Fibroblast of lung (primary cell): Measurements from ENCODE around the gene SCFD2.

ENCODE experiments used
- EZH2 ChIP-seq: IDR thresholded peaks from 2 replicates; pipeline ENCODE4 v1.5.1; 2012; ENCODE audit warnings: low read length, control low read depth, mild to moderate bottlenecking; ENCODE audit errors: missing control alignments
- TF ChIP-seq, protein P1 (sequence below), 2 donors: IDR thresholded peaks in 1 of 2; conservative IDR thresholded peaks in 1 of 2; 1 replicate in 1 of 2; 2 replicates in 1 of 2; pipeline ENCODE4 v1.5.1; 2011 to 2012; ENCODE audit warnings: low read length in 2 of 2, control low read depth in 1 of 2, inconsistent platforms in 1 of 2, low read depth in 1 of 2, mild to moderate bottlenecking in 1 of 2

DNA sequence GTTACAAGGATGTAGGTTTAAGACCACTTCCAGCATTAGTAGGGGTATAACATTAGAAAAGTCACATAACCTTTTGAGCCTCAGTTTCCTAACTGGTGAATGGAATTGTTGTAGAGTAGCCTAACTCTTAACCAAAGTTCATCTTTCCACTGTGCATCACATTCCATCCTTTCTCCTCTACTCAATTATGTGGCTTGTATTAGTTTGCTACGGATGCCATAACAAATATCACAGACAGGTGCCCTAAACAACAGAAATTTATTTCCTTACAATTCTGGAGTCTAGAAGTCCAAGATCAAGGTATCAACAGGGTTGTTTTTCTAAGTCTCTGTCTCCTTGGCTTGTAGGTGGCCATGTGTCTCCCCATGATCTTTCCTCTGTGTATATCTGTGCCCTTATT, 271.8 kb downstream of the SCFD2 start:
- TF ChIP-seq, protein P1, sequence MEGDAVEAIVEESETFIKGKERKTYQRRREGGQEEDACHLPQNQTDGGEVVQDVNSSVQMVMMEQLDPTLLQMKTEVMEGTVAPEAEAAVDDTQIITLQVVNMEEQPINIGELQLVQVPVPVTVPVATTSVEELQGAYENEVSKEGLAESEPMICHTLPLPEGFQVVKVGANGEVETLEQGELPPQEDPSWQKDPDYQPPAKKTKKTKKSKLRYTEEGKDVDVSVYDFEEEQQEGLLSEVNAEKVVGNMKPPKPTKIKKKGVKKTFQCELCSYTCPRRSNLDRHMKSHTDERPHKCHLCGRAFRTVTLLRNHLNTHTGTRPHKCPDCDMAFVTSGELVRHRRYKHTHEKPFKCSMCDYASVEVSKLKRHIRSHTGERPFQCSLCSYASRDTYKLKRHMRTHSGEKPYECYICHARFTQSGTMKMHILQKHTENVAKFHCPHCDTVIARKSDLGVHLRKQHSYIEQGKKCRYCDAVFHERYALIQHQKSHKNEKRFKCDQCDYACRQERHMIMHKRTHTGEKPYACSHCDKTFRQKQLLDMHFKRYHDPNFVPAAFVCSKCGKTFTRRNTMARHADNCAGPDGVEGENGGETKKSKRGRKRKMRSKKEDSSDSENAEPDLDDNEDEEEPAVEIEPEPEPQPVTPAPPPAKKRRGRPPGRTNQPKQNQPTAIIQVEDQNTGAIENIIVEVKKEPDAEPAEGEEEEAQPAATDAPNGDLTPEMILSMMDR (conservative IDR thresholded peaks at IDR 0.05 in 1 of 2, IDR thresholded peaks at IDR 0.05 in 1 of 2; ENCODE audit: low read depth in 1 of 2, low read length in 2 of 2), result no peak
- TF ChIP-seq EZH2, result no peak
